ENCODE data around the gene MCM3.

- TF ChIP-seq CTCF (IDR thresholded peaks at IDR 0.05) = no peak
- TF ChIP-seq POLR2A (IDR thresholded peaks at IDR 0.05) = no peak
Measured at GRCh38 chr6:52255434-52255833, 29.1 kb downstream of the MCM3 start.

All from testis (tissue), 2 donors.